Astrocyte of the spinal cord (primary cell): ENCODE results near the gene NPAS3.

ENCODE experiments used
- DNase-seq: peaks from one replicate; pipeline ENCODE4 v3.0.0; 2011; ENCODE audit warnings: low read depth, low spot score
- H3K4me3 ChIP-seq: 2 replicates; pipeline ENCODE4 v1.5.1; 2011; ENCODE audit warnings: low read depth, mild to moderate bottlenecking, low read length, moderate library complexity
- in situ Hi-C: cut with HindIII; loops from 2 replicates; pipeline ENCODE4 v1.10.0; 2017; ENCODE audit warnings: low sequenced_read_pairs
- TF ChIP-seq, protein P1 (sequence below): IDR thresholded peaks from 2 replicates; pipeline ENCODE4 v1.5.1; 2012; ENCODE audit warnings: low read depth, mild to moderate bottlenecking, low read length, inconsistent platforms

Gene NPAS3

DNA sequence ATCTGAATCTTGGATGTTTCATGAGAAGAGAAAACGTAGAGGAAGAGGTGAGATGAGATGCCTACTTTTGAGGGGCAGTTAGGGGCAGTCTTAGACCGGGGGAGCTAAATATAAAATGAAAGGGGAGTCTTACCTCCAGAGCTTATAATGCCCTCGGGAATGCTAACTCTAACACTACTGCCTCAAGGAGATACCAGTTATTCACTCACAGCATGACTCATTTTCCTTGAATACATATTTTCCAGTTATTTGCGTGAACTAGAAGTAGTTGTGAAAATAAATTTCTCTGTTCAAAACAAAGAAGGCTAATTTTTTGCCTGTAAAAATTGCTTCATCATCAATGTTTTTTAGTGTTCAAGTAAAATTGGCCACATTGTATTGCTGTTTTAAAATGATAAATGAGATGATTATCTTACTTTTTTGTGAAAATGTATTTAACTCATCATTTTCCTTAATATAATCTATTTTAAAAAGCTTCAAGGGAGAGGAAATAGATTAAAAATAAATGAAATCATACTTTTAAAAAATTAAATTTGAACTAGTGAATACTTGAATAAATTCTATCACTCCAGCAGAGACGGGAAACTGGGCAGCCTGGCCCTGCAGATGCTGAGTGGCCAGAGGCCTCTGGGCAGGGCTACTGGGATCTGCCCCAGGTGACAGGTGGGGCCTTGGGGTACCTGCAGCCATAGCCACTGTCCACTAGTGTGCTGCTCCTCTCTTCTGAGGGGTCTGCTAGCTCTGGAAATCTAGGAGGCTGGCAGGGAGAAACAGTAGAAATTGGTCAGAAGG, 672.9 kb downstream of the NPAS3 start:
- peak; percentile 29 for DNase-seq
- TF ChIP-seq, protein P1, sequence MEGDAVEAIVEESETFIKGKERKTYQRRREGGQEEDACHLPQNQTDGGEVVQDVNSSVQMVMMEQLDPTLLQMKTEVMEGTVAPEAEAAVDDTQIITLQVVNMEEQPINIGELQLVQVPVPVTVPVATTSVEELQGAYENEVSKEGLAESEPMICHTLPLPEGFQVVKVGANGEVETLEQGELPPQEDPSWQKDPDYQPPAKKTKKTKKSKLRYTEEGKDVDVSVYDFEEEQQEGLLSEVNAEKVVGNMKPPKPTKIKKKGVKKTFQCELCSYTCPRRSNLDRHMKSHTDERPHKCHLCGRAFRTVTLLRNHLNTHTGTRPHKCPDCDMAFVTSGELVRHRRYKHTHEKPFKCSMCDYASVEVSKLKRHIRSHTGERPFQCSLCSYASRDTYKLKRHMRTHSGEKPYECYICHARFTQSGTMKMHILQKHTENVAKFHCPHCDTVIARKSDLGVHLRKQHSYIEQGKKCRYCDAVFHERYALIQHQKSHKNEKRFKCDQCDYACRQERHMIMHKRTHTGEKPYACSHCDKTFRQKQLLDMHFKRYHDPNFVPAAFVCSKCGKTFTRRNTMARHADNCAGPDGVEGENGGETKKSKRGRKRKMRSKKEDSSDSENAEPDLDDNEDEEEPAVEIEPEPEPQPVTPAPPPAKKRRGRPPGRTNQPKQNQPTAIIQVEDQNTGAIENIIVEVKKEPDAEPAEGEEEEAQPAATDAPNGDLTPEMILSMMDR, result no peak
- H3K4me3 ChIP-seq, result no peak overlapping the region
- in situ Hi-C loops, result no loop called here

DNA sequence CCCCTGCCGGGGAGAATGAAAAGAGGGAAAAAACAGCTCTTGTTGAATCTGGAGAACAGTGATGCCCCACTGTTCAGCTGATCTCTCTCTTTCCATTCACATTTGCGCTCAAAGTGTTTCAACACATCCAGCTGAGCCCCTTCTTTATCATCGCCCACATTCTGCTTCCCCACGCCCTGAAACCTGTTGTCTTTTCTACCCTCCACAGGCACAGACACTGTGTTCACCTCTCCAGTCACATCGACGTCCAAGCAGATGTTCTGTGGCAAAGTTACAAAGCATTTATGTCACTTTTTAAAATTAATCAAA, 673.5 kb downstream of the NPAS3 start:
- H3K4me3 ChIP-seq, result no peak overlapping the region
- TF ChIP-seq, protein P1, result no peak
- DNase-seq, result no peak
- in situ Hi-C loops, result no loop called here

DNA sequence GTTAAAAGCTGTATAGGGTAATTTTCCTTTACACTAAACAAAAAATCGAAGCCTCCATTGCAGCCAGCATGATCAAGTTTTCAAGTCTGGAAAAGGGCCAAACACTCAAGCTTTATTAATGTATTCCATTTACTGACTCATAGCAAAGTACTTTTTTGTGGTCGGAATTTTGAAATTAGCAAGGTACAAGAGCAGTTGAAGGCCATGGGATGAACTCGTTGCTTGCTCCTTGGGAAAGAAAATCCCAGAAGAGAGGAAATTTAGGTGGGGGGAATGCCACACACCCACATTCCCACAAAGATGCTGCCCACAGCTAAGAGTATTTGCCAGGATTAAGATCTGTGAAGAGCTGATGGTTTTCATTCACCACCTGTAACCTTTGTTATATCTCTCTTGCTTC, 678.5 kb downstream of the NPAS3 start:
- in situ Hi-C loops, result no loop called here
- DNase-seq, result peak; percentile 87
- TF ChIP-seq, protein P1, result no peak

DNA sequence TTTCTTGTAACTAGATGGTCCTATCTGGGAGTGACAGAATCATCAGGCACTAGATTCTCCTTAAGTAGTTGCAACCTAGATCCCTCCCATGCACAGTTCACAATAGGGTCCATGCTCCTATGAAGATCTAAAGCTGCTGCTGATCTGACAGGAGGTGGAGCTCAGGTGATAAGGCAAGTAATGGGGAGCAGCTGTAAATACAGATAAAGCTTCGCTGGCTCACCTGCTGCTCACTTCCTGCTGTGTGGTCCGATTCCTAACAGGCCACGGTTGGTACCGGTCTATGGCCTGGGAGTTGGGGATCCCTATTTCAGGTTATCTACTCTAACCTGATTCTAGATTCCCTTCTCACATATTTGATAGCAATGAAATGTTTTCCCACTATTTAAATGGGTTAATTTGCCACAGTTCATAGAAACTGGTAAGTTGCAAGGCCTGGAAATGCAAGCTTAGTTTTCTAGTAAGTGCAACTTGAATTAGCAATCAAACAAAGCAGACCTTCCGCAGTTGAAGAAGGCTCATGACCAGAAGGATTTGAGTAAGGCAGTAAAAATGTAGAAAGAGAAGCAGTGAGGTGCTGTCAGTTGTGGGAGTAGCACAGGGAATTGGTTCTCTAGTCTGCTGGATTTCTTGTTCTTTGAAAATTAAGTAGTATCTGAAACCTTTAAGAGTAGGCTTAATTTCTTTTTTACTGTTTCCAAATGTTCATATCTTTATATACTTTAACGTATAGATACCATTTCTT, 679.9 kb downstream of the NPAS3 start:
- TF ChIP-seq, protein P1, result no peak
- in situ Hi-C loops, result no loop called here
- no peak for DNase-seq

More for the DNA sequence above, 678.5 kb downstream of the NPAS3 start:
- no peak overlapping the region for H3K4me3 ChIP-seq

DNA sequence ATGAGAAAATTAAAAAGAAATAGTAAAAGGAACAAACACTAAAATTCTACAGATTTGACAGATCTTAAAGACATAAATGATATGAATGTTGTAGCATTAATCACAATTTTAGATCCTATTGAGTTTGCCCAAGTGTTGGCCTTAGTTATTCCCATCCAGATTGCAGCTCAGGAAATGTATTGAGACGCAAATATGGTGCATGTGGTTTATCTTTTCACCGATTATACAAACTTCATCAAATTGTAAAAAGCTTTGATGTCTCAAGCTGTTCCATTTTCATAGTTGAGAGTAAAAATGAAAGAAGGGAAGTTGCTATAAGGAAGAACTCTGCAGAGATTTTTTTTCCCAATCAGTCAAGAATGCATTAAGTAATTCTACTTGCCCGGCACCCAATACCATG, 683.8 kb downstream of the NPAS3 start:
- no peak for DNase-seq
- no peak overlapping the region for H3K4me3 ChIP-seq
- in situ Hi-C loops, result no loop called here
- TF ChIP-seq, protein P1, result no peak

More for the DNA sequence above, 679.9 kb downstream of the NPAS3 start:
- no peak overlapping the region for H3K4me3 ChIP-seq

DNA sequence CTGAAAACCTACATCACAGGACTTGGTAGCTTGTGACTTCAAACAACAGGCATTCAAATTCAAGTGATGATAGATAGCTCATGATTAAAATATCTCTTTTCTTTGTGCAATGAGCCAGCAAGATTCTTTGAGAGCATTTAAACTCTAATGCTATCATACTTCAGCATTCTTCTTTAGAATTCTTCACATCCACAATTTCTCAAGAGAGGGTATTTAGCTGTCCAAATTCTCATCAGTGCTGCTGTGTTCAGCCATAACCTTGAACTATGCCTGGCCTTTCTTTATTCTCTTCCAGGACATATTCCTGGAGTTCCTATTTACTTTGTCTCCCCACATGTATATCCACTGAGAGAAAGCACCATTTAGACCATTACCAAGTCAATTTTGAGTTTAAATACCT, 691.1 kb downstream of the NPAS3 start:
- TF ChIP-seq, protein P1, result no peak
- DNase-seq, result no peak
- no peak overlapping the region for H3K4me3 ChIP-seq
- in situ Hi-C loops, result no loop called here
